ENCODE measurements around the gene ITGA4. TPM values are rescaled to one million over a fixed set of nuclear protein-coding genes. Genes with fewer than 3 reads are reported as not detected.

ITGA4 gene
- total and polyA plus RNA-seq, 4 donors: 0.49 to 23.9 (median 8.8) TPM

DNA sequence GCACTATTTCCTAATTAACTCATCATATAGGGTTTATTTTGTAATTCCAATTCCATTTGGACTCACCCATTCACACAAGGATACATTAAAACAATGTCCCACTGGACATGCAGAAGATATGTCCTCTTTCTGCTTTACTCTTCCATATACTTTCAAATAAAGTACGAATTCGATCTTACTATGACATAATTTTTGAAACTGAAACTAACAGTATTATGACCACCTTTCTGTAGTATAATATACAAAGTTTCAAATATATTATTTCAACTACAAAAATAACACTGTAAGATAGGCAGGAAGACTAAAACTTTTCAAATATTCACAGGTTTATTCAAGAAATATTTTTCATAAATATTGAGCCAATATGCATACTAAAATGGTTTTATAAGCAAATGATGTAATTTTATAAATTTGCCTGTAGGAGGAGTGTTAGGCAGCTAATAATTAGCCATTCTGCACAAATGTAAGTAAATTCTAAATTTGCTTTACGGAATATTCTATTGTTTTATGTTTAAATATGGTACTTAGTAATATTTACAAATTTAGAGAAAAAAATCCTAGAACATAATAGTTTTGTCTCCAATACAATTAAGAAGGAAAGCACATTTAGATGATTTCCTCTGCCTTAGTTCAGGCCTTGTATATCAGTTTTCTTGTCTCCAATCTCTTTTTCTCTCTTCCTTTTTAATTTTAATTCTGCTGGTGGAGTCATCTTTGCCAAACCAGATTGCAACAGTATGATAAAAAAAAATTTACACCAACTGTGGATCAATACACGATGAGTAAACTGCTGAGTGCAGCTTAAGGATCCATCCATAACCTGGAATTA is 113.9 kb downstream of the ITGA4 start:
- Histone ChIP-seq H3K9me3 (ENCODE audit: control insufficient read depth, low read length) (no peaks in the 10 kb centered on the region), H3K27me3 (ENCODE audit: control insufficient read depth in 1 of 2, insufficient read depth in 2 of 2, low read length in 1 of 2) (no peaks in the 10 kb centered on the region), H3K27ac (ENCODE audit: low read depth in 1 of 2, low read length in 2 of 2) (no peak overlapping the region), H3K36me3 (ENCODE audit: control insufficient read depth in 1 of 2, insufficient read depth in 2 of 2, low read length in 1 of 2) (no peaks in the 10 kb centered on the region), H3K4me3 (ENCODE audit: low read length in 2 of 2) (no peak overlapping the region), H3K4me1 (ENCODE audit: control insufficient read depth in 1 of 2, insufficient read depth in 2 of 2, low read length in 2 of 2) (no peaks in the 10 kb centered on the region)
- ATAC-seq (ENCODE audit: low FRiP score) (no peak), DNase-seq (no peak)
- 75% methylated on average over 4 of the region's 4 CpGs for WGBS, 2 donors
- intact Hi-C loops (cut with DNase I): loop anchor here in 1 of 2 donors (10.0 kb wide), 1 partner anchor 144 kb away; no protein-coding TSS in a partner anchor

DNA sequence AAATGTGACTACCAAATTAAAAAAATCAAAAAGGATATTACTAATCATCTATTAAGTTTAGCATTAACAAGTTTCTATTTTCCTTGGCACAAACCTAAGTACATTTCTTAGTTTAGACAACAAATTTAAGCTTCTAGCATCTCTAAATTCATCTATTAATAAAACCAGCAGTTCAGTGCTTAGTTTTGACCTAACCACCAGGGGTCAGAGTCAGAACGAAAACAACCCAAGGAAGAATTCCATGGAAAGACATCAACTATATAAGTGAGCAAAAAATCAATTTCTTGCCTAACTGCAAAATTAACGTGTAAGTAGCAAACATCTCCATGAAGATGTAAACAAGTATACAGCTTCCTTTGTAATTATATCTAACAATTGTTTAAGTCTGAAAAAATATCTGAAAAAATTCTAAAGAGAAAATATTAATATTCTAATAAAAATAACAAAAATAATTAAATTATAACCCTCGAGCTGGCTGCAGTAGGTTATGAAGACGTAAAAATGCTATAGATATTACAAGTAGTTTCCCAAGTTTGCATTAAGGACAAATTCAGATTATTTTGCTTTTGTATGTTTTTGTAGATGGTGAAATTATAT is 116.1 kb downstream of the ITGA4 start:
- DNase-seq: no peak
- no peak for ATAC-seq (ENCODE audit: low FRiP score)
- H3K36me3 ChIP-seq (ENCODE audit: control insufficient read depth in 1 of 2, insufficient read depth in 2 of 2, low read length in 1 of 2): no peaks in the 10 kb centered on the region
- 24 to 30% methylated on average over 4 of the region's 4 CpGs for WGBS, 2 donors
- H3K9me3 ChIP-seq (ENCODE audit: control insufficient read depth, low read length): no peaks in the 10 kb centered on the region
- no peak overlapping the region for H3K27ac ChIP-seq (ENCODE audit: low read depth in 1 of 2, low read length in 2 of 2)
- H3K4me1 ChIP-seq (ENCODE audit: control insufficient read depth in 1 of 2, insufficient read depth in 2 of 2, low read length in 2 of 2): no peaks in the 10 kb centered on the region
- no peaks in the 10 kb centered on the region for H3K27me3 ChIP-seq (ENCODE audit: control insufficient read depth in 1 of 2, insufficient read depth in 2 of 2, low read length in 1 of 2)
- intact Hi-C loops (cut with DNase I): loop anchor here in 1 of 2 donors (10.0 kb wide), 1 partner anchor 142 kb away; no protein-coding TSS in a partner anchor
- H3K4me3 ChIP-seq (ENCODE audit: low read length in 2 of 2): no peak overlapping the region

DNA sequence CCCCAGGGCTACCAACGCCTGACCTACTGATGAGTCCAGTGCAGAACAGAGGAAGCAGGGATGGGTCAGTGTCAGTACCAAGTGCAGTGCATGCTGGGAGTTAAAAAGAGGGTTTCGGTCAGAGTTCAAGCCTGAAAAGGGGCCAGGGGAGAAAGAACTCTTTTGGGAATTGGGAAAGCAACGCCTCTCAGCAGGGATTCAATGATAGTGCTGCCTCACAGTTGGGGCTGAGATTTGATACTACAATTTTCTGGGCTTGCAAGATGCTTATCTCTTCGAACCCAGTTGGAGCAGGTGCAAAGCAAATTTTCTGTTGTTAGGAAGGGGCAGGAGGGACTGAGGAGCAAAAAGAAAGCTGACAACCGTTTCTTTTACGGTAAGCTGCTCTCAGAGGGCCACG is 117.1 kb downstream of the ITGA4 start:
- Histone ChIP-seq H3K27me3 (ENCODE audit: control insufficient read depth in 1 of 2, insufficient read depth in 2 of 2, low read length in 1 of 2) (no peaks in the 10 kb centered on the region), H3K4me1 (ENCODE audit: control insufficient read depth in 1 of 2, insufficient read depth in 2 of 2, low read length in 2 of 2) (no peaks in the 10 kb centered on the region), H3K9me3 (ENCODE audit: control insufficient read depth, low read length) (no peaks in the 10 kb centered on the region), H3K4me3 (ENCODE audit: low read length in 2 of 2) (no peak overlapping the region), H3K36me3 (ENCODE audit: control insufficient read depth in 1 of 2, insufficient read depth in 2 of 2, low read length in 1 of 2) (no peaks in the 10 kb centered on the region), H3K27ac (ENCODE audit: low read depth in 1 of 2, low read length in 2 of 2) (no peak overlapping the region)
- intact Hi-C loops (cut with DNase I): loop anchor here in 1 of 2 donors (10.0 kb wide), 1 partner anchor 140 kb away; no protein-coding TSS in a partner anchor
- no peak for DNase-seq
- ATAC-seq (ENCODE audit: low FRiP score): no peak
- WGBS, 2 donors: 57 to 59% methylated on average over 7 of the region's 7 CpGs

DNA sequence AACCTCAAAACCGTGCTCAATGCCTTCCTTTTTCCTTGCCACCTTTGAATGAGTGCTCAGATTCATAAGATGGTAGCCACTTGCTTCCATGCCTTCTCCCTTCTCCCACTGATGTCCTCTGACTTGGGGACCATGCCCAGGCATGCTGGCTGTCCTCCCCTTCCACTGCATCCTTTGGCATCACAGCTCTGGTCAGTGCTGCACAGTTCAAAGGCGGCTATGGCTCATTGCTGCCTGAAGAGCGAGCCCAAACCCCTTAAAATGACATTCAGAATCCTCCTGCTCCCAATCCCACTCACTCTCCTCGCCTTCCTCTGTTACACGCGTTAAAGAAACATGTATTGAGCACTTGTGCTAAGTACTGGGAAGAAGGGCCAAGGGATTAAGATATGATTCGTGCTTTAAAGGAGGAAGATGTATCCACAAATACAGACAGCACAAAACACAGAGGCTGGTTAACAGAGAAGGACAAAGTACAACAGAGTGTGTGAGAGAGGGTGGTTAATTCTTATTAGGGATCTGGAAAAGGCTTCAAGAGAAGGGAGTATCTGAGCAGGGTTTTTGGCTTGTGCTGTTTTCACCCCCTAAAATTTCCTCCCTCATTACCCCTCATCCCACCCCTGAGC is 118.0 kb downstream of the ITGA4 start:
- ATAC-seq (ENCODE audit: low FRiP score) (no peak), DNase-seq (no peak)
- no peak overlapping the region for H3K4me3 ChIP-seq (ENCODE audit: low read length in 2 of 2)
- no peaks in the 10 kb centered on the region for H3K27me3 ChIP-seq (ENCODE audit: control insufficient read depth in 1 of 2, insufficient read depth in 2 of 2, low read length in 1 of 2)
- 60 to 62% methylated on average over 7 of the region's 7 CpGs for WGBS, 2 donors
- H3K4me1 ChIP-seq (ENCODE audit: control insufficient read depth in 1 of 2, insufficient read depth in 2 of 2, low read length in 2 of 2): no peaks in the 10 kb centered on the region
- H3K36me3 ChIP-seq (ENCODE audit: control insufficient read depth in 1 of 2, insufficient read depth in 2 of 2, low read length in 1 of 2): no peaks in the 10 kb centered on the region
- H3K9me3 ChIP-seq (ENCODE audit: control insufficient read depth, low read length): no peaks in the 10 kb centered on the region
- intact Hi-C loops (cut with DNase I): loop anchor here in 1 of 2 donors (10.0 kb wide), 1 partner anchor 140 kb away; no protein-coding TSS in a partner anchor
- H3K27ac ChIP-seq (ENCODE audit: low read depth in 1 of 2, low read length in 2 of 2): no peak overlapping the region

DNA sequence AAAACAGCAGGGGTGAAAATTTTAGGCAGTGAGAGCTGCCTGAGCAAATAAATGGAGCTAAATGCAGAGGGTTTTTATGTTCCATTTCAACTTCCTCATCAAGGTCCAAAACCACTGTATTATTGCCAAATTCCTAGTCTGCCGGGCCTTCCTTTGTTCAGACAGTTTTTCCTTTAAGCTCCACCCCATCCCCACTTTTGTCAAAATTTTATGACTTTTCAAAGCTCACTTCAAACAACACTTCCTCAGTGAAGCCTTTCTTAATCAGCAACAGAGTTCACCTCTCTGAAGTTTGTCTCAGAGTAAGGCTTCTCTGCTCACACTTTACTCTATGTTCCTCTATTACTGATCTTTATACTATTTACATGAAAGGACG is 118.5 kb downstream of the ITGA4 start:
- WGBS, 2 donors: 43 to 44% methylated on average over 2 of the region's 2 CpGs
- Histone ChIP-seq H3K4me1 (ENCODE audit: control insufficient read depth in 1 of 2, insufficient read depth in 2 of 2, low read length in 2 of 2) (no peaks in the 10 kb centered on the region), H3K4me3 (ENCODE audit: low read length in 2 of 2) (no peak overlapping the region), H3K27ac (ENCODE audit: low read depth in 1 of 2, low read length in 2 of 2) (no peak overlapping the region), H3K27me3 (ENCODE audit: control insufficient read depth in 1 of 2, insufficient read depth in 2 of 2, low read length in 1 of 2) (no peaks in the 10 kb centered on the region), H3K9me3 (ENCODE audit: control insufficient read depth, low read length) (no peaks in the 10 kb centered on the region), H3K36me3 (ENCODE audit: control insufficient read depth in 1 of 2, insufficient read depth in 2 of 2, low read length in 1 of 2) (no peaks in the 10 kb centered on the region)
- DNase-seq (no peak), ATAC-seq (ENCODE audit: low FRiP score) (no peak)
- intact Hi-C loops (cut with DNase I): loop anchor here in 1 of 2 donors (10.0 kb wide), 1 partner anchor 139 kb away; no protein-coding TSS in a partner anchor

DNA sequence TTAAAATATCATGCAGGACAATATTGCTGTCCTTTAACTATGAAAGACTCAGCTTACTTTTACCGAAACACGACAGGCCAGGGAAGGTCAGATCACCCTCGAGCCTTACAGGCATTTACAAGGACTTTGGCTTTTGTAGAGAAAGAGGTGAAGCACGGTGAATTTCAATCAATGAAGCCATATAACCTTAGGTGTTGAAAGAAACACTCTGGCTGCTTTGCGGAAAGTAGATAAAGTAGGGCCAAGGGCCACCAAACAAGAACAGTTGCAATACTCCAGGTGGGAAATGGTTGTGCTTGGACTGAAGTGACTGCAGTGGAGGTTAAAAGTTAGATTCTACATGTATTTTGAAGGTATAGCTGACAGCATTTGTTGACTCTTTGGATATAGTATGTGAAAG is 119.2 kb downstream of the ITGA4 start:
- no peak for ATAC-seq (ENCODE audit: low FRiP score)

DNA sequence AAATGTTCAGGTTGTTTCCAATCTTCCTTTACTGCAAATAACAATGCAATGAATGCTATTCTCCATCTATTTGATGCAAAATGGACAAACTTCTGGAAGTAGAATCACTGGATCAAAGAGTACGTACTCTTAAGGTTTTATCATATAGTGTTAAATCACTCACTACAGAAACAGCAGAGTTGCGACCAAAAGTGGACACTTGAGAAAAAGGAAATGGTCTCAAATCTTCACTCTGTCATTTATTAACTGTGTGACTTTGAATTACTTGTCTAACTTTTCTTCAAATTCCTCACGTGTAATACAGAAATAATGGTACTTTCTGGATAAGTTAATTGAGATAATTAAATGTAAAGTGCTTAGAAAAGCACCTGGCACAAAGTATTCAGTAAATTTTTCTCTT is 121.6 kb downstream of the ITGA4 start:
- H3K4me1 ChIP-seq (ENCODE audit: control insufficient read depth in 1 of 2, insufficient read depth in 2 of 2, low read length in 2 of 2): no peaks in the 10 kb centered on the region
- 44 to 49% methylated on average over 3 of the region's 3 CpGs for WGBS, 2 donors
- H3K9me3 ChIP-seq (ENCODE audit: control insufficient read depth, low read length): no peaks in the 10 kb centered on the region
- no peak for ATAC-seq (ENCODE audit: low FRiP score)
- no peaks in the 10 kb centered on the region for H3K36me3 ChIP-seq (ENCODE audit: control insufficient read depth in 1 of 2, insufficient read depth in 2 of 2, low read length in 1 of 2)
- H3K4me3 ChIP-seq (ENCODE audit: low read length in 2 of 2): no peak overlapping the region
- H3K27me3 ChIP-seq (ENCODE audit: control insufficient read depth in 1 of 2, insufficient read depth in 2 of 2, low read length in 1 of 2): no peaks in the 10 kb centered on the region
- intact Hi-C loops (cut with DNase I): loop anchor here in 1 of 2 donors (10.0 kb wide), 1 partner anchor 136 kb away; no protein-coding TSS in a partner anchor
- no peak for DNase-seq
- no peak overlapping the region for H3K27ac ChIP-seq (ENCODE audit: low read depth in 1 of 2, low read length in 2 of 2)

More for the DNA sequence above, 119.2 kb downstream of the ITGA4 start:
- no peaks in the 10 kb centered on the region for H3K9me3 ChIP-seq (ENCODE audit: control insufficient read depth, low read length)
- no peak overlapping the region for H3K4me3 ChIP-seq (ENCODE audit: low read length in 2 of 2)
- intact Hi-C loops (cut with DNase I): loop anchor here in 1 of 2 donors (10.0 kb wide), 1 partner anchor 138 kb away; no protein-coding TSS in a partner anchor
- no peak for DNase-seq
- H3K36me3 ChIP-seq (ENCODE audit: control insufficient read depth in 1 of 2, insufficient read depth in 2 of 2, low read length in 1 of 2): no peaks in the 10 kb centered on the region
- 60 to 71% methylated on average over 5 of the region's 5 CpGs for WGBS, 2 donors
- H3K27me3 ChIP-seq (ENCODE audit: control insufficient read depth in 1 of 2, insufficient read depth in 2 of 2, low read length in 1 of 2): no peaks in the 10 kb centered on the region
- H3K27ac ChIP-seq (ENCODE audit: low read depth in 1 of 2, low read length in 2 of 2): no peak overlapping the region
- H3K4me1 ChIP-seq (ENCODE audit: control insufficient read depth in 1 of 2, insufficient read depth in 2 of 2, low read length in 2 of 2): no peaks in the 10 kb centered on the region

DNA sequence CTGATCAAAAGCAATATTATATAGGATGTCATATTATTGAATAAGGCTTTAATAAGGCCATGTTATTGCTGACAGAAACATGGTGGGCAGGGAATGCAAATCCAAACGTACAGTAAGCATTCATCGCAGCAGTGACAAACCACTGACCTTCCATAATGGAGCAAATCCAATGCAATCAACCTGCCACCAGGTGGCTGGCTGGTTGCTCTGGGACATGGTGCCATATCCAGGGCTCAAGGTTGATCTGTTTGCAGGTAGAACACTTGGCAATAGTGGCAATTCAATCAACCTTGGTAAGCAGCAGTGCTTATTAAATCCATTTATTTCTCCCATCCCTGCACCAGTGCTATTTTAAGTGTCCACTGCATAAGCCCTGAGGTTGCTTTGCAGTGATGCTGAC is 124.3 kb downstream of the ITGA4 start:
- WGBS, 2 donors: 57 to 69% methylated on average over 2 of the region's 2 CpGs
- Histone ChIP-seq H3K4me3 (ENCODE audit: low read length in 2 of 2) (no peak overlapping the region), H3K27me3 (ENCODE audit: control insufficient read depth in 1 of 2, insufficient read depth in 2 of 2, low read length in 1 of 2) (no peaks in the 10 kb centered on the region), H3K36me3 (ENCODE audit: control insufficient read depth in 1 of 2, insufficient read depth in 2 of 2, low read length in 1 of 2) (no peaks in the 10 kb centered on the region), H3K4me1 (ENCODE audit: control insufficient read depth in 1 of 2, insufficient read depth in 2 of 2, low read length in 2 of 2) (no peaks in the 10 kb centered on the region), H3K27ac (ENCODE audit: low read depth in 1 of 2, low read length in 2 of 2) (no peak overlapping the region), H3K9me3 (ENCODE audit: control insufficient read depth, low read length) (no peaks in the 10 kb centered on the region)
- intact Hi-C loops (cut with DNase I): no loop called here
- ATAC-seq (ENCODE audit: low FRiP score): no peak
- no peak for DNase-seq
